ENCODE results near the gene MRPS5.
"Not testable (repeated sequence)": the region's sequence is repeated elsewhere in the genome, so short reads cannot be mapped to it uniquely, and the experiment has no call there.

The MRPS5 gene

GRCh38 chr2:95044601-95045000 lies 77.0 kb downstream of the MRPS5 start:
- DNase-seq, result no peak

GRCh38 chr2:95043300-95044093 lies 78.1 kb downstream of the MRPS5 start:
- no peak for DNase-seq

- no peak for DNase-seq
Measured at GRCh38 chr2:95042472-95043271, 78.9 kb downstream of the MRPS5 start.

- no peak for DNase-seq
Measured at GRCh38 chr2:95041824-95042442, 79.7 kb downstream of the MRPS5 start.

GRCh38 chr2:95041060-95041823 lies 80.4 kb downstream of the MRPS5 start:
- DNase-seq, result no peak

- DNase-seq, result no peak
Measured at GRCh38 chr2:95040426-95040825, 81.2 kb downstream of the MRPS5 start.

- DNase-seq, result no peak
Measured at GRCh38 chr2:95039978-95040377, 81.6 kb downstream of the MRPS5 start.

GRCh38 chr2:95039363-95039762 lies 82.2 kb downstream of the MRPS5 start:
- DNase-seq, result no peak

- DNase-seq, result no peak
Measured at GRCh38 chr2:95038635-95039298, 82.8 kb downstream of the MRPS5 start.

- not testable (repeated sequence) for DNase-seq
Measured at GRCh38 chr2:95037841-95038585, 83.6 kb downstream of the MRPS5 start.

- DNase-seq, result no peak
Measured at GRCh38 chr2:95037384-95037839, 84.2 kb downstream of the MRPS5 start.

- DNase-seq, result no peak
Measured at GRCh38 chr2:95036596-95037383, 84.8 kb downstream of the MRPS5 start.

Measured in activated CD8-positive, alpha-beta memory T cell treated with anti-CD3 and anti-CD28 coated beads for 24 hours (primary cell).